ENCODE results near the gene DLX5.

DLX5 gene

DNA sequence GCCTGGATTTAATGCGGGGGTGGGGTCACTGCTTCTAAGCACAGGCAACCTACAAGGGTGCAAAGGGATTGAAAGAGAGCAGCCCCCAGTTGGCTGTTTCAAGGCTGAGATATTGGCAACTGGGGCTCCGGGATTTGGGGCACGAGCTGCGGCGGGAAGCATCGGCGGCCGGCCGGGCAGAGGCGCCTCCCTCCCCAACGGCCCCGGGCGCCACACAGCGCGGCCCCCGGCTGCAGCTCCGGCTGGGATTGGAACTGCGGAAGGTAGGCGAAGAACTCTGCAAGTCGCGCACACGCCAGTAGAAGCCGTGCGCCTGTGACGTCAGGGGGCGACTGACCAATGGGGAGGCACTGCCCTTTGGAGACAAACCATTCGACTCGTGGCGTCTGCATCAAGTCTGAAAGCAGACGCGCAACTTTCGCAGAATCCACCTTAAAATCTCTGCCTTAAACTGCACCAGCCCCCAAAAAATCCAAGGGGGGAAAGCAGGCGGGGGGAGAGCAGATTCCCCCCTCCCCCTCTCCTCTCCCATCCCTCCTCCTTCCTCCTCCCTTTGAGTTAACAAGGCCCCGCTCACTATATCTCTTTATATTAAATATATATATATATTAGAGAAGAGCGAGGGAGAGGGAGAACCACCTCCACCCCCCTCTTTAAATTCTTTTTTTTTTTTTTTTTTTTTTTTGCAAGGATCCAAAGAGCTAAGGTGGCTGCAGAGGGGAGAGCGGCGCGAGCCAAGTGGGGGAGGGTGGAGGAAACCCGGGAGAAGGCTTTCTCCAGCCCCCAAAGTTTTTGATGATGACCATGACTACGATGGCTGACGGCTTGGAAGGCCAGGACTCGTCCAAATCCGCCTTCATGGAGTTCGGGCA is 19.2 kb downstream of the DLX5 start, which contains the start of gene DLX6:
Gene DLX6, plus strand, starts transcription at position 371 of the 872 bp plus-strand sequence. Its CDS starts 425 bp downstream, at position 796.
- DNase-seq (ENCODE audit: low read depth in 2 of 2), result no peak

DNA sequence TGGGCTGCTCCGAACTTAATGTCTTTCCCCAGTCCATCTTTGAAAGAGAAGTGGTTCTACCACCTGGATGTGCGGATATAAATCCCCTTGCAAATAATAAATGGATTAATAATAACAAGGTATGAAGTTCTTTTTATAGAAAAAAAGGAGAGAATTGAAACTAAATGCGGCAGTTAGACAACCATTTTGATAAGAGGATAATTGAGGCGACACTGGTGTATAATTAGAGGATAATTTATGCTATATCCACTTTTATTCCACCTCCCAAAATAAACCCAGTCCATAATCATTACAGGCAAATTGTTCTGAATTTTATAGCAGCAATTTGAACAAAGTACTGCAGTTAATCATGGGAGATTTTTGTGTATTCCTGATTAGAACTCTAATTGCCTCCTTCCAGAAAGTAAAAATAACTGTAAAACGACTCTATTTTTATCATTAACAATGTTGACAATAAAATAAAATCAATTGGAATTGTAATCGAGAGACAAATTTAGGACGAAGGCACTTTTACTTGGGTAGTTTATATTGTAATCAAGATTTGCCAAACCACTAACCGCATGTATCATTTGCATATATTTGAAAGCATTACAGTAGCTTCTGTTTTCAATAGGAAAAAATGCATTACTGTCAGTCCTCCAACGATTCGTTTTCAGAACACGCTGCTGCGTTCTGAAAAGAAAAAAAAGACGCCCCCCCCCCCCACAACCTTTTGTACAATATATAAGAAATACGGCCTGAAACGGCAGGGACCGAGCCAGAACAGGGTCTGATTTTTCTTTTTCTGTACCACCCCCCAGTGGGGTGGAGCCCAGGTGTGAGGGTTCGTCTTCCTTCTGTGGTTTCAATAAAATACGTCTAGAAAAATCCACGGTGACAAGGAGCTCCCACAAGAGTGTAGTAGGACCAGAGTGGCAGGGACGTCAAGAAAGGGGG is 20.1 kb downstream of the DLX5 start:
- DNase-seq (ENCODE audit: low read depth in 2 of 2), result no peak

DNA sequence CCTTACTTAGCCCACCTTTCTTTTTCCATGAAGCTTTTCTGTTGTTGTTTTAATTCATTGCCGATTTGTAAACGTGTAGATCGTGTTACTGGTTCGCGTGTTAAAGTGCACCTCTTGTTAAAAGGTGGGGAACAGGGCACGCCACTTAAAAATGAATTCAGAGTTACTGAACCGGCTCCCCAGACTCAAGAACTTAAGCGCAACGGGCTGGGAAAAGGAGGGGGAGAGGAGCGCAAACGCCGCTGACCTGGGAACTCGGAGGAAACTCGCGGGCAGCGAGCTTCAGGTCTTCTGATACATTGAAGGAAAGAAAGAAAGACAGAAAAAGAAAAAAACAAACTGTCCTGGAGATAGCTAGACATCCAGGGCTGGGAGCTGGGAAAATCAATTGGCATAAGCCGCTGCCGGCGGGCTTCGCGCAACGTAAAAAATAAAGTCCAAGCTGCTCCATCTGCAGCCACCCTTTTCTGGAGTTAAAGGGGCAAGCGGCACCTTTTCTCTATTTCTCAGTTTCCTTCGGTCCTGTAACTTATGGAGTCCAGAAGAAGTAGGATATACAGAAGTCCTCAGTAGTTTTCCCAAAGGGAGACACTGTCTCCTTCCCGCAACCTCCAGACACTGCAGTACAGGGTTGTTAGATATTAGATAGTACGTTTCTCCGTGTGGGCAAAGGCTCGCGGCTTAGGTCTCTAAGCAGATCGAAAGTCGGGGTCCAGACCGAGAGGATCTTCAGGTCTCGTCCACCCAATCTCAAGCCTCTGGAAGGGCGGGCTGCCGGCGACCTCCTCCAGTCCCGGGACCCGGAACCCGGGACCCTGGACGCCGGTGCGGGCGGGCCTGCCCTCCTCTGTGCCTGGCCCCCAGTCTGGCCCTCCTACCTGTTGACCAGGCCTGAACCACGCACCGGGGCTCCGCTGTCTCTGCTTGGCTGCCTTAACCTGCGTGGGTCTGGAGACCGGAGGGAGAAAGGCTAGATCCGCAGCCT is 21.1 kb downstream of the DLX5 start:
- DNase-seq (ENCODE audit: low read depth in 2 of 2), result no peak

DNA sequence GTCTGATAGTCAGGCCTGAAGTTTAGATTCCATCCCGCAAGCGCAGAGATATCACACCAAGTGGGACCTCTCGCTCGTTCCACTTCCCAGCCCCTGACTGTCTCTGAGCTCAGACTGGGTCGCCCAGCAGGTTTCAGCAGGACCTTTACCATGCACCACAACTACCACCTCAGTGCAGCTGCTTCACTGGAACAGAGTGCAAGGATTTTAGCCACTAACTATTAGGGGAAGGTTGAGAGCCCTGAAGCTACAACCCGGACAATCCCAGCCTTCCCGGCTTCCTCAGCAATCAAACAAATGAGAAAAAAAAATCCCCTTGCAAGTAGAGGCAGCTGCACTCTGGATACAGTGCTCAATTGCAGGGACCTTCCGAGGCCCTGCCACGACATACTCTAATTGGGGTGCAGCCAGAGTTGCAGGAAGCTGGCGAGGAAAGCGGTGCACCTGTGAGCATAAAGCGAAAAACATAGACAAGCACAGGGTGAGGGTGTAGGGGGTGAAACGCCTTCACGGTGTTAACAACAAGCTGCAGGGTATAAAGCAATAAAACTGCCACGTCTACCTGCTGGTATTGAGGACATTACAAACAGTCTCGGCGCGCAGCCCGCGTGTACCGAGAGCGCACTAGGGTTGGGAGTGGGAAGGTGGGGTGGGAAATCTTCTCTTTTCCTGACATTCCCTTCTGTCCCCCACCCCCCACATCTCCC is 21.9 kb downstream of the DLX5 start:
- no peak for DNase-seq (ENCODE audit: low read depth in 2 of 2)

DNA sequence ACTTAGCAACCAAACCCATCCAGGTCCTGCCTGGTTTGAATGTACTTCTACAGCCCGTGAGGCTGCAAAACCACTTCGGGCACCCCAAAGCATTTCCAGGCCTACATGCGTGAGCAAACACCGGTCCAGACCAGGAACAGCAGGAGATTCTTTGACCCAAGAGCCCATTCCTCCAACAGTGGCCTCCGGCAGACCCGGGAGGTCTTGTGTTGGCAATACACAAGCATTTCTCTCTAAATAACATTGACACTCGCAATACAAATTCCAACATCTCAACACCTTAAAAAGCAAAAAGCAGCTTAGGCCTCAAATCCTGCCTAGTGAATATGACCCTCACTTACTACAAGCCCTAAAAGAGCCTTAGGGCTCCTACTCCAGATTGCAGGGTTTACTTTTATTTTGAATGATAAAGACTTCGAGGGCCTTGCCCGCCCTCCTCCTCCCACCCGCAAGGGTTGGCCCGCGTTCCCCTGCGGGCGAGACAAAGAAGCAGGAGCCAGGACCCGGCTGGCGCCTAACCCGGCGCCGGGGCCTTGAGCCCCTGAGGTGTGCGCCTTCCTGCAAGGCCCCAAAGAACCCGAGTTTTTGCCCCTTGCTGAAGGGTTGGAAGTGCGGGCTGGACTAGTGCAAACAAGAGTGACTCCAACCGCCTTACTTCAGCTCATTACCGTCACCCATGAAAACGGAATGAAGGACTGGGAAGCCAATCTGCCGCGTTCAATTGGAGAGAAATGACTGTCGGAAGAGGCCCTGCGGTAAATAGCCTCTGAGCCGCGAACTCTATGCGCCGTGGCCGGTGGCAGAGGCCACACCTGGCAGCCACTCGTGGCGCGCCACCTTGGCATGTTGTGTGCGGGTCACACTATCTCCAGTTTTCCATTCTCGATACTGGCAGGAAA is 22.7 kb downstream of the DLX5 start:
- no peak for DNase-seq (ENCODE audit: low read depth in 2 of 2)

DNA sequence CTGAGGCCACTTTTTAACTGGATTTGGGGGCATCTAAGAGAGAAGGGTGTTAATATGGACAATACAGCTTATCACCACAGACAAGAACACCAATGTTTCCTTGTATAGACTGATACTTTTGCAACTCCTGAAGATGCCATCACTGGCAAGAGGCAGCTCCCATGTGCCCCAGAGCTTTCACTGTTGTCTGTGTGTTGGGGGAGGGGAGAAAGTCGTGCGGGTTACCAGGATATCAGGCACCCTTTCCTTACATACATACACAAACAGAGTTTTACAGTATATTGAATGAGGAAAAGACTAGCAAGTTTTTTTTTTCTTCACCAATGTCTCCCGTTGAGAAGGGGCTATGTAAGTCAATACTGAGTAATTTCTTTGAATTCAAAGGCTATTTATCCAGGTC is 23.4 kb downstream of the DLX5 start:
- no peak for DNase-seq (ENCODE audit: low read depth in 2 of 2)

DNA sequence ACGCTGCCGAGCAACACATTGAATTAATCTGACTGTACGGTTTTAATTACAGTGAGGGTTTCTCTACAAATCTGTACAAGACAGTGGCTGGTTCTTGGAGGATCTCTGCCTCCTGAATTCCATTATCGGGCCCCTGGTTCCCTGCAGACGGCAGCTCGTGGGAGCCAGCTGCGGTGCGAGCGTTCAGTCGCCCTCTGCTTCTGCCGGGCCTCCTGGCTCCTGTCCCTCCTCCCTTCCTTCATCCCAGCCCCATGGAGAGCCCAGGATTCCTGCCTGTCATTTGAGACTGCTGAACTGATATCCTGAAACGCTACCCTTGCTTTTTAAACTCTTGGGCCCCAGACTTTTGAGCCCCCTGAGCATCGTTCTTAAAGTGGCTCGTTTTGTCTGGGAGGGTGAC is 25.9 kb downstream of the DLX5 start:
- no peak for DNase-seq (ENCODE audit: low read depth in 2 of 2)

DNA sequence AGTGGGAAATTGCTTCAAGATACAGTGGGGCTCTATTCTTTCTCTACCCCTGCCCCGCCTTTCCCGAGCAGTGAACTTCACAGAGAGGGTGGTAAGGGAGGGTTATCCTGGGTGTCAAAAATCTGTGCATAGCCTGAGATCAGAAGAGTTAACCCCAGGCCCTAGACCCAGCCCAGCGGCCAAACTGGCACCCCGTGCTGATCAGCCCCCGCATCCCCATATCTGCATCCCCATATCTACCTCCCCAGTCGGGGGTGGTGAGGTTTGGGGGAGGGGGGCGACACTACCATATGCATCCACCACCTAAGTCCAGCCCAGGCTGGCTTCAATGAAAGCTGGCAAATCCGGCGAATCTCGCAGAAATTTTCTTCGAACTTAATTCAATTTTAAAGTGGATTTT is 26.3 kb downstream of the DLX5 start:
- no peak for DNase-seq (ENCODE audit: low read depth in 2 of 2)

DNA sequence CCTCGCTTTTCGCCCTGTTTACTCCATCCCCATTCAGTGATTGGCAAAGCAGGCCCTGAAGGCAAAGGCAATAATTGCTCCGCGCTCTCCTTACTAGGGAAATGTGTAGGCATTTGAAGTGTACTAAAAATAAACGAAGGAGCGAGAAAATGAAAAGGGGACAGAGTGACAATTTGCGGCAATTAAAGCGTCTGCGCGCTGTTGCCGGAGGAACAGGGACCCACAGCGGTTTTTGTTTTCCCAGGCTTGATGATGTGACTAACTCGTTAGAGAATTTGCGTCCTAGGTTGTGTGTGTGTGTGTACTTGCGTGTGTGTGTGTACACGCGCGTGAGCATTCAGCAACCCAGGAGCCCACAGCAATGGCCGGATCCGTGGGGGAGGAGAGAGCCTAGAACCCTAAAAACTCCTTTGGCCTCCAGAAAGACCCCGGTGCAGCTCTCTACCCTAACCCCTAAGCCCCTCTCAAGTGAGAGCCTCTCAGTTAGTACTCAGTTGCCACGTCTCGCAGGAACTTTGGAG is 27.1 kb downstream of the DLX5 start:
- no peak for DNase-seq (ENCODE audit: low read depth in 2 of 2)

DNA sequence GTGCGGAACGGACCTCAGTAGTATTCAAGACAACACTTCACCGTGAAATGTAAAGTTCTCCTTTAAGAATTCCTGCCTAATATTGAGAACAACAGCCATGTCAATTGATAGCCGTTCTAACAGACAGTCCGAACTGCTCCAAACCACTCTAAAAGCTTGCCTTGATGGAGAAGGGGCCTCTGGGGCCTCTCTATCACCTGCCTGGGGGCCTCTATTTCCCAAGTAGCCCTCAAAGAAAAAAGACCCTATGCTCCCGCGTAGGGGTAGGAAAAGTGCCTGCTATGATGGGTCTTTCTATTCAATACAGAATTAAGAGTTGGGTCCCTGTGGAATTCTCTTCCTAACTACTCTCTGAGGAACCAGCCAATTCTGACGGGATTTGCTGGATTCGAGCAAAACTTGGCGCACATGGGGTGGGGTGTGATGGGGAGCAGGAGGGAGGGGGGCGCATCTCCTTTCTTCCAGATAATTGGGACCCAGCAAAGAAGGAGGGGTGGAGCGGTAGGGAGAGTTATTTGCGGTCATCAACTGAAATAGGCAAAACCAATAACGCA is 27.6 kb downstream of the DLX5 start:
- DNase-seq (ENCODE audit: low read depth in 2 of 2), result no peak

DNA sequence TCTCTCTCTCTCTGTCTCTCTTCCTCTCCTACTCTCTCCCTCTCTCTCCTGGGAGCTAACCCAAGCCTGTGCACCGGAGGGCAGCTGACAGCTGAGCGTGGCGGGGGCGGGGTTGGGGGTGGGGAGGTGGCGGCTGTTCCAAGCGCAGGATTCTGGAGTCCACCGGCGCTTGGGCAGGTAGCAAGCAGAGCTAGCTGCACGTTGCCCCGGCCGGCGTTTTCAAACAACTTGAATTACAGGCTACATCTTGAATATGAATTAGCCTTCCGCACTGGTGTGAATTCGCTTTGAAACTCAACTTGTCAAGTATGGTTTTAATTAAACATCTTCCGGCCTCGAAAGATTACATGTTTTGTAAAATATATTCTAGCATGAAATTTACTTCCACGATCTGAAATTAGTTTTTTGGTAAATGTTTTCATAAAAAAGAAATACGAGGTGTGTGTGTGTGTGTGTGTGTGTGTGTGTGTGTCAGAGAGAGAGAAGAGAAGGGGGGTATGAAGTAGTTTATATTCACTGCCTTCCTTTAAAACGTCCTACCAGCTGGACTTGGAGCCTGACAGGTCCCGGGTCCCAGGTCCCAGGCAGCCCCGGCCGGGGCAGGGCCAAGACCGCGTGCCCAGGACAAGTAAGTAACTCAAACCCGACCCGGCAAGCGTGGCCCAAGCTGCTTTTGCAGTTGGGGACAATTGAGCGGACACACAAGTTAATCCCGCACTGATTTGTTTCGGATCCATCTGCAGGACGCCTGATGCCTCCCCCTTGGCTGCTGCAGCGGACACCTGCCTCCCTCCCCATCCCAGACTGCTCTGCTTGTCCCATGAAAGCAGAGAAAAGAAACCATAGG is 28.3 kb downstream of the DLX5 start:
- no peak for DNase-seq (ENCODE audit: low read depth in 2 of 2)

DNA sequence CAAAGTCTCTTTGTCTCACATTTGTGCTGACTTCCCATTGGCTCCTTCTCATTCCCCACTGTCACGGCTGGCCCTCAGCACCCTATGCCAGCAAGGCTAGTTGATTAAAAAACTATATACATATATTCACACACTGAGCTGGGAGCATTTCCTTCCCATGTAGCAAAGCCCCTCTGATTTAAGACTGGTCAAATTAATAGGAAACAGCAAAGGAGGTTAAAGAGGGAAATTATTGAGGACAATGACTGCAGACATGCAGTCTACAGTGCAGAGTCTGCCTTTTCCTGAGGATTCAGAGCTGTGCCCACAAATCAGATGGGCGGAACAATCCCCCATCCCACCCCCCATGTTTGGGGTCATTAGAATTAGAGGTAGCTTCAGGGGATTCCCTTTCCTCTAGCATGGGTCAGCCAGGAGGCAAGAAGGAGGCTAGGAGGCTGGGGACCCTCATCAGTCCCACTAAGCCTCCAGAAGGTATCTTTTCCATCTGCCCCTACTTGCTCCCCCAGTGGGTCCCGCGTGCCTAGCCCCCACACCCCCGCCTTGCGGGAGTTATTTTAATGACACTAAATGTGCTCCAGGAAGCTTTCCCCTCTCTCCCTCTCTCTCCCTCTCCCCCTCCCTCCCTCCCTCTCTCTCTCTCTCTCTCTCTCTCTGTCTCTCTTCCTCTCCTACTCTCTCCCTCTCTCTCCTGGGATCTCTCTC is 29.1 kb downstream of the DLX5 start:
- DNase-seq (ENCODE audit: low read depth in 2 of 2), result no peak

DNA sequence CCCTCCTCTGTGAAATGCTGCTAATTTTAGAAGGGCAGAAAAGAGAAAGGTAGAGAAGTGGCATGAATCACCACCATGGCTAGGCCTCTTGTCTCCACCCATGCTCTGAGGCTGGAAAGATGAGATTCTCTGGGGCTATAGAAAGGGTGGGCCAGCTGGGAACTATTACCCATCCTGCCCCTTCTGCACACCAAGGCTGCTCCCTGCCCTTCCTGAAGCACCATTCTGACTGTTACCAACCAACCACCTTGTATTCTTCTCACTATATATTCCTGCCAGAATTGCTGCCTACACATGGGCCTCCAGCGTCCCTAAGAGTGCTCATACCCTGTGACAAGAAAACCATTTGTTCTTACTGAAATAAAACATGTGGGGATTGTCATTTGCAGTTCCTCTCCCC is 30.7 kb downstream of the DLX5 start:
- no peak for DNase-seq (ENCODE audit: low read depth in 2 of 2)

DNA sequence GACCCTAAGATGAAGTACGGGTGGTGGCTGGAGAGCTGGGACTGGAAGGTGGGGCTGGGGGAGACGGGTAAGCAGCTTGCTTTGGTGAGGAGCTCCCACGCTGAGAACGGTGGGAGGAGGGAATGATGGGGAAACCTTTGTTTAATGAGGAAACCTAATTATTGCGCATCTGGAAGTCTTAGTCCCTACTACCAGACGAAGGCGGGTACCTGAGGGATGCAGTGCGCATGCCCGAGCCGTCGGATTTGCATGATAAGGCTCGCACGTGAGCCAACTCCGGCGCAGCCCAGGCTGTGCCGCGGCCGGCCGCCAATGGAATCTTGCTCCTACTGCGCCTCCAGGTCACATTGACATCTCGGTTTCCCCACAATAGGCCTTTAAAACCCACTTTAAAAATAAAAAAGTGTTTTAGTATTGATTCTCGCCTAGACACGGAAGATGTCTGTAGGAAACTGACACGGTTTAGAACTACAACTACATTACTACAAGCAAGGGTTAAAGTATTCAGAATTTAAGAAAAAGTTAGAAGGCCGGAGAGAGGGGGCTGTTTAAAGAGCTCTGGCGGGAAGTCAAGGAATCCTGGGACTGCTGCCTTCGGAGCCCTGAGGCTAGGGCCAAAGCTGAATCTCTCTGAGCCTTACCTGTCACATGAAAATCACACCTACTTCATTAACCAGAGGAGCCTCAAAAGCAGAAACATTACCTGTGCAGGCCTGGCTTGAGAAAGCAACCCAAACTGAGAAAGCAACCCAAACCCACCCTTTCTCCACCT is 31.4 kb downstream of the DLX5 start:
- DNase-seq (ENCODE audit: low read depth in 2 of 2), result no peak

DNA sequence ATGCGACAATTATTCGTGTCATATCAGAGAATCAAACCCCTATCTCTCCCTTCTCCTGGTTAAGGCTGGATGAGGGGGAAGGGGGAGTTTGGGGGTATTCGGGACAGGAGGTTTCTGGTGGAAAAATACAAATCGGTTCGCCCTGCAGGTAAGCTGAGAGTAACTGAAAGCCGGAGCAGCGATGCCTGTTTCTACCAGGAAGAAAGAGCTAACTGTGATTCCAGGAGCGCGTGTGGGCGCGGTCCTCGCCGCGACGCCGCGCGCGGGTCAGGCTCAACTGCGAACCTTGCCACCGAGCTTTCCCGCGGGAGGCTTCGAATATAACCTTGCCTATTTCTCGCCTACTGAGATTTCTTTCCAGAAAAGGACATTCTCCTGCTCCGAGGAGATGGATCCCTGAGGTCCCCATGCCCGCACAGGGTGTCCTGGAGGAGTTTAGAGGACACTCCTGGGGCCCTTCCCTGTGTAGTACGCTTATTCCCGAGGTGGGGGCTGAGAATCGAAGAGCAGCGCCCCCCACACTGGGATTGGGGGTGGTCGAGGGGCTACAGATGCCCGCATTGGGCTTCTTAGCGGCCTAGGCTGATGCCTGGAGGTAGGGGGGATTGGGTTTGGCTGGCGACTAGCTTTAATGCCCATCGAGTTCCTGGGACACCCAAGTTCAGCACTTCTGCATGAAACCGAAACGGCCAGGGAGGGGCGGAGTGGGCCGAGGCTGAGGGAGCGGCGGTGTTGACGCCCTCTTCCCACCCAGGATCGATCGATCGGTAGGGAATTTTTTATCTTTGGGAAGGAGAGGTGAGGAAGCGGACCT is 32.2 kb downstream of the DLX5 start:
- DNase-seq (ENCODE audit: low read depth in 2 of 2), result no peak

Measured in stimulated activated CD8-positive, alpha-beta memory T cell treated with anti-CD3 and anti-CD28 coated beads, Interleukin-7, amount 100 ng/mL, for 4 hours (primary cell).